Suprapubic skin (tissue), 4 donors: ENCODE data around the gene NLGN4Y. TPM values are rescaled to one million over a fixed set of nuclear protein-coding genes. Genes with fewer than 3 reads are reported as not detected.

ENCODE experiments used
- DNase-seq, 2 donors: peaks; one replicate each; pipeline ENCODE4 v3.0.0-alpha.2; 2019; ENCODE audit warnings: low spot score in 2 of 2
- H3K27ac ChIP-seq: fragments of 200-600 bp; sonication (generic); one replicate; pipeline ENCODE4 v1.5.1; 2019
- H3K27me3 ChIP-seq: fragments of 200-600 bp; sonication (generic); one replicate; pipeline ENCODE4 v1.5.1; 2019
- H3K36me3 ChIP-seq: fragments of 200-600 bp; sonication (generic); one replicate; pipeline ENCODE4 v1.5.1; 2019
- H3K4me1 ChIP-seq: fragments of 200-600 bp; sonication (generic); one replicate; pipeline ENCODE4 v1.5.1; 2019
- H3K4me3 ChIP-seq: fragments of 200-600 bp; sonication (generic); one replicate; pipeline ENCODE4 v1.5.1; 2019; ENCODE audit warnings: mild to moderate bottlenecking
- H3K9me3 ChIP-seq: fragments of 200-600 bp; sonication (generic); one replicate; pipeline ENCODE4 v1.5.1; 2019
- CTCF ChIP-seq, 2 donors: fragments of 200-600 bp in 1 of 2; fragments of 450-650 bp in 1 of 2; sonication (generic) in 1 of 2; IDR thresholded peaks; one replicate each; pipeline ENCODE4 v1.5.1; 2016 to 2019; ENCODE audit warnings: antibody characterized with exemption in 2 of 2, mild to moderate bottlenecking in 1 of 2, moderate library complexity in 1 of 2
- EP300 ChIP-seq: sonication (generic); formaldehyde crosslinking; IDR thresholded peaks from one replicate; pipeline ENCODE4 v1.6.1; 2017; ENCODE audit warnings: antibody characterized with exemption
- POLR2A ChIP-seq, 2 donors: fragments of 450-650 bp; IDR thresholded peaks; one replicate each; pipeline ENCODE4 v1.6.1; 2017; ENCODE audit warnings: antibody characterized with exemption in 2 of 2, mild to moderate bottlenecking in 2 of 2, moderate library complexity in 2 of 2
- POLR2AphosphoS5 ChIP-seq, 3 donors: sonication (generic); formaldehyde crosslinking; IDR thresholded peaks; one replicate each; pipeline ENCODE4 v1.6.1; 2017; ENCODE audit warnings: antibody characterized with exemption in 3 of 3
- WGBS: methylation state at CpG from one replicate; pipeline ENCODE4 v1.1.5; 2018; 5-methylcytosine and 5-hydroxymethylcytosine counted together
- total RNA-seq, 4 donors: library from RNA; depleted of rRNA; stranded (reverse); fragments of >200 nt; gene quantifications; one replicate each; pipeline ENCODE4 v1.1.0, GENCODE V29; 2016

The NLGN4Y gene
- total RNA-seq, 4 donors from 2014 or later, result 10.7 to 11.1 TPM; not detected in 2

GRCh38 chrY:14522379-14522950 is 1.9 kb upstream of the NLGN4Y start:
- TF ChIP-seq EP300, result no peak
- no peak for TF ChIP-seq POLR2A (IDR thresholded peaks at IDR 0.05)
- no peak for TF ChIP-seq POLR2AphosphoS5 (IDR thresholded peaks at IDR 0.05)
- TF ChIP-seq CTCF (IDR thresholded peaks at IDR 0.05), result no peak
- no CpG with 5 or more reads among the region's 14 CpGs for WGBS

GRCh38 chrY:14523491-14524271 is 648 bp upstream of the NLGN4Y start:
- TF ChIP-seq POLR2AphosphoS5 (IDR thresholded peaks at IDR 0.05) (no peak), POLR2A (IDR thresholded peaks at IDR 0.05) (no peak), CTCF (IDR thresholded peaks at IDR 0.05) (no peak), EP300 (no peak)
- DNase-seq, result no peak
- no peak overlapping the region for H3K27ac ChIP-seq
- H3K4me3 ChIP-seq, result peak overlapping the region; percentile 62
- WGBS, result no CpG with 5 or more reads among the region's 31 CpGs
- no peaks in the 10 kb centered on the region for H3K36me3 ChIP-seq
- no peaks in the 10 kb centered on the region for H3K27me3 ChIP-seq
- no peaks in the 10 kb centered on the region for H3K4me1 ChIP-seq
- no peaks in the 10 kb centered on the region for H3K9me3 ChIP-seq

More at GRCh38 chrY:14522379-14522950, 1.9 kb upstream of the NLGN4Y start:
- H3K9me3 ChIP-seq, result no peaks in the 10 kb centered on the region
- no peaks in the 10 kb centered on the region for H3K4me1 ChIP-seq
- no peak overlapping the region for H3K4me3 ChIP-seq
- no peak overlapping the region for H3K27ac ChIP-seq
- no peak for DNase-seq
- H3K27me3 ChIP-seq, result no peaks in the 10 kb centered on the region
- no peaks in the 10 kb centered on the region for H3K36me3 ChIP-seq

- peak overlapping the region; percentile 62 for H3K4me3 ChIP-seq
- WGBS, result no CpG with 5 or more reads among the region's 13 CpGs
Observed at GRCh38 chrY:14525315-14525714, 986 bp downstream of the NLGN4Y start.

GRCh38 chrY:14528361-14528760 is 4.0 kb downstream of the NLGN4Y start:
- H3K36me3 ChIP-seq, result no peaks in the 10 kb centered on the region
- DNase-seq, result no peak
- H3K4me3 ChIP-seq, result no peak overlapping the region
- no CpG with 5 or more reads among the region's 7 CpGs for WGBS
- no peaks in the 10 kb centered on the region for H3K9me3 ChIP-seq
- TF ChIP-seq POLR2AphosphoS5 (IDR thresholded peaks at IDR 0.05) (no peak), POLR2A (IDR thresholded peaks at IDR 0.05) (no peak), EP300 (no peak), CTCF (IDR thresholded peaks at IDR 0.05) (no peak)
- H3K27ac ChIP-seq, result no peak overlapping the region
- no peaks in the 10 kb centered on the region for H3K27me3 ChIP-seq
- no peaks in the 10 kb centered on the region for H3K4me1 ChIP-seq

More at GRCh38 chrY:14525315-14525714, 986 bp downstream of the NLGN4Y start:
- TF ChIP-seq CTCF (IDR thresholded peaks at IDR 0.05), result no peak
- TF ChIP-seq EP300, result no peak
- TF ChIP-seq POLR2AphosphoS5 (IDR thresholded peaks at IDR 0.05), result no peak
- no peak for TF ChIP-seq POLR2A (IDR thresholded peaks at IDR 0.05)
- Histone ChIP-seq H3K9me3 (no peaks in the 10 kb centered on the region), H3K27ac (peak overlapping the region; percentile 54), H3K36me3 (no peaks in the 10 kb centered on the region), H3K4me1 (no peaks in the 10 kb centered on the region), H3K27me3 (no peaks in the 10 kb centered on the region)
- DNase-seq, result no peak

- Histone ChIP-seq H3K4me1 (no peaks in the 10 kb centered on the region), H3K4me3 (no peak overlapping the region), H3K9me3 (no peaks in the 10 kb centered on the region), H3K27me3 (no peaks in the 10 kb centered on the region), H3K36me3 (no peaks in the 10 kb centered on the region), H3K27ac (no peak overlapping the region)
- TF ChIP-seq EP300 (no peak), CTCF (IDR thresholded peaks at IDR 0.05) (no peak), POLR2AphosphoS5 (IDR thresholded peaks at IDR 0.05) (no peak), POLR2A (IDR thresholded peaks at IDR 0.05) (no peak)
- no peak for DNase-seq
Observed at GRCh38 chrY:14536703-14537102, 12.4 kb downstream of the NLGN4Y start.
